Measurements from ENCODE around the gene ZNF787. TPM values are rescaled to one million over a fixed set of nuclear protein-coding genes. Genes with fewer than 3 reads are reported as not detected.
A peak's percentile ranks its signal among the peaks of the same experiment; 100 is the strongest.

The ZNF787 gene
- polyA plus RNA-seq, 2 of the 4 experiments (the other 2 are of a cell fraction) = 12.5 to 35.1 TPM

DNA sequence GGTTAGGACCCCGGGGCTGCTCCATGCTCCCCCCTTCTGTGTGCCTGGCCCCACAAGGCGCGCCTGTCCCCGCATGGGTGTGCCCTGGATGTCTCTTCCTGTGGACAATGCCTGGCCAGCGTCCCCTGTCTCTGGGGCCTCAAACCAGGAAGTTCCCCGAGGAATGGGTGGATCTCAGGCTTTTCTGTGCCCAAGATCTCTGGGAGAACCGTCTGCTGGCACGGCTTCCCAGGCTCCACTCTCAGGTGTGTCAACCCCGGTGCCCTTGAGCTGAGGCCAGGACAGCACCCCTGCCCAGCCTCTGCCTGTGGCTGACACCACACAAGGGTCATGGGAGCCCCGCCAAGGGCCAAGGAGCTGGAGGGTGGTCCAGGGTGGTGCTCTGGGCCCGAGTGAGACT, 35.7 kb upstream of the ZNF787 start:
- no peak for TF ChIP-seq POLR2AphosphoS2 (conservative IDR thresholded peaks at IDR 0.05; ENCODE audit: low read length)
- TF ChIP-seq, protein P1, sequence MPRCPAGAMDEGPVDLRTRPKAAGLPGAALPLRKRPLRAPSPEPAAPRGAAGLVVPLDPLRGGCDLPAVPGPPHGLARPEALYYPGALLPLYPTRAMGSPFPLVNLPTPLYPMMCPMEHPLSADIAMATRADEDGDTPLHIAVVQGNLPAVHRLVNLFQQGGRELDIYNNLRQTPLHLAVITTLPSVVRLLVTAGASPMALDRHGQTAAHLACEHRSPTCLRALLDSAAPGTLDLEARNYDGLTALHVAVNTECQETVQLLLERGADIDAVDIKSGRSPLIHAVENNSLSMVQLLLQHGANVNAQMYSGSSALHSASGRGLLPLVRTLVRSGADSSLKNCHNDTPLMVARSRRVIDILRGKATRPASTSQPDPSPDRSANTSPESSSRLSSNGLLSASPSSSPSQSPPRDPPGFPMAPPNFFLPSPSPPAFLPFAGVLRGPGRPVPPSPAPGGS (IDR thresholded peaks at IDR 0.05) = no peak
- no peak for TF ChIP-seq JUN (IDR thresholded peaks at IDR 0.05)
- TF ChIP-seq, protein P2, sequence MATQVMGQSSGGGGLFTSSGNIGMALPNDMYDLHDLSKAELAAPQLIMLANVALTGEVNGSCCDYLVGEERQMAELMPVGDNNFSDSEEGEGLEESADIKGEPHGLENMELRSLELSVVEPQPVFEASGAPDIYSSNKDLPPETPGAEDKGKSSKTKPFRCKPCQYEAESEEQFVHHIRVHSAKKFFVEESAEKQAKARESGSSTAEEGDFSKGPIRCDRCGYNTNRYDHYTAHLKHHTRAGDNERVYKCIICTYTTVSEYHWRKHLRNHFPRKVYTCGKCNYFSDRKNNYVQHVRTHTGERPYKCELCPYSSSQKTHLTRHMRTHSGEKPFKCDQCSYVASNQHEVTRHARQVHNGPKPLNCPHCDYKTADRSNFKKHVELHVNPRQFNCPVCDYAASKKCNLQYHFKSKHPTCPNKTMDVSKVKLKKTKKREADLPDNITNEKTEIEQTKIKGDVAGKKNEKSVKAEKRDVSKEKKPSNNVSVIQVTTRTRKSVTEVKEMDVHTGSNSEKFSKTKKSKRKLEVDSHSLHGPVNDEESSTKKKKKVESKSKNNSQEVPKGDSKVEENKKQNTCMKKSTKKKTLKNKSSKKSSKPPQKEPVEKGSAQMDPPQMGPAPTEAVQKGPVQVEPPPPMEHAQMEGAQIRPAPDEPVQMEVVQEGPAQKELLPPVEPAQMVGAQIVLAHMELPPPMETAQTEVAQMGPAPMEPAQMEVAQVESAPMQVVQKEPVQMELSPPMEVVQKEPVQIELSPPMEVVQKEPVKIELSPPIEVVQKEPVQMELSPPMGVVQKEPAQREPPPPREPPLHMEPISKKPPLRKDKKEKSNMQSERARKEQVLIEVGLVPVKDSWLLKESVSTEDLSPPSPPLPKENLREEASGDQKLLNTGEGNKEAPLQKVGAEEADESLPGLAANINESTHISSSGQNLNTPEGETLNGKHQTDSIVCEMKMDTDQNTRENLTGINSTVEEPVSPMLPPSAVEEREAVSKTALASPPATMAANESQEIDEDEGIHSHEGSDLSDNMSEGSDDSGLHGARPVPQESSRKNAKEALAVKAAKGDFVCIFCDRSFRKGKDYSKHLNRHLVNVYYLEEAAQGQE (IDR thresholded peaks at IDR 0.05) = no peak
- no peak for TF ChIP-seq KDM1A (IDR thresholded peaks at IDR 0.05; ENCODE audit: low read depth)
- H3K4me2 ChIP-seq = no peak overlapping the region
- ChIA-PET POLR2A (no interaction called here), CTCF (interaction anchor here (1.3 kb wide), 1 partner anchor 14 kb away, joined by 3 read pairs; no protein-coding TSS in a partner anchor)
- ATAC-seq (no peak), FAIRE-seq (no peak), DNase-seq (ENCODE audit: low read depth in 1 of 2, low spot score in 1 of 2) (no peak)
- H3K27ac ChIP-seq = no peak overlapping the region
- H3K4me3 ChIP-seq = no peak overlapping the region
- no peaks in the 10 kb centered on the region for H3K9me3 ChIP-seq
- no peaks in the 10 kb centered on the region for H3K4me1 ChIP-seq
- 87% methylated on average over 10 of the region's 11 CpGs for WGBS (ENCODE audit: missing lambda C conversion rate)

DNA sequence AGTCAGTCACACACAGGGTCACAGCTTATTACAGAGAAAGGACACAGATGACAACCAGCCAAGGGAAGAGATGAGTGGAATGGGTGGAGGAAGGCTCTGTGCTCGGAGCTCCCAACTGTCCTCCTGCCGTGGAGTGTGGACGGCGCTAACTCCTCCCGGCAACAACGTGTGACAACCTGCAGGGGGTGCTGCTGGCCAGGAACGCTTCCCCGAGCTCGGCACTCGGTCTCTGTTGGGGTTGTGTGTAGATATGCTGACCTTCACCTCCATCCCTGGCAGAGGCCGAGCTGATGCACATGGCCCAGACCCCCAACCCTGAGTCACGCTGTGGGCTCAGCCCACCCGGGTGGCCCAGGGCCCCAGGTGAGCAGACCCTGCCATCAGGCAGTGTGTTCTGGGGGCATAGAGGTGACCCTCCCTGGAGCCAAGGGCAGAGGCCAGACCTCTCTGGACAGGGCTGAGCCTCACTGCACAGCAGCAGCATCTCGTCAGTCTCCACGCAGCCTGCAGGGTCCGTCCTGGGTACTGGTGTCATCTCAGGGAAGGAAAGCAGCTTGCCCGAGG, 34.1 kb upstream of the ZNF787 start:
- ATAC-seq (peak; percentile 58 to 81; a peak in 5 of 6 replicates), FAIRE-seq (no peak), DNase-seq (ENCODE audit: low read depth in 1 of 2, low spot score in 1 of 2) (peak; percentile 31 to 36)
- ChIA-PET POLR2A (no interaction called here), CTCF (interaction anchor here (0.5 to 2.3 kb wide), 19 partner anchors 9 to 802 kb away, joined by 3 to 8 read pairs (median 4); partner anchors contain the start of gene GALP)
- WGBS (ENCODE audit: missing lambda C conversion rate) = 77% methylated on average over 17 of the region's 17 CpGs
- TF ChIP-seq RAD21 (conservative IDR thresholded peaks at IDR 0.05 in 1 of 2, IDR thresholded peaks at IDR 0.05 in 1 of 2) (peak in 1 of 2 experiments; percentile 45; a peak in 2 of 5 replicates), MYC (IDR thresholded peaks at IDR 0.05; ENCODE audit: borderline replicate concordance, low read length) (no peak), POLR2AphosphoS2 (conservative IDR thresholded peaks at IDR 0.05; ENCODE audit: low read length) (no peak), SMC3 (IDR thresholded peaks at IDR 0.05) (no peak)
- TF ChIP-seq, protein P3, sequence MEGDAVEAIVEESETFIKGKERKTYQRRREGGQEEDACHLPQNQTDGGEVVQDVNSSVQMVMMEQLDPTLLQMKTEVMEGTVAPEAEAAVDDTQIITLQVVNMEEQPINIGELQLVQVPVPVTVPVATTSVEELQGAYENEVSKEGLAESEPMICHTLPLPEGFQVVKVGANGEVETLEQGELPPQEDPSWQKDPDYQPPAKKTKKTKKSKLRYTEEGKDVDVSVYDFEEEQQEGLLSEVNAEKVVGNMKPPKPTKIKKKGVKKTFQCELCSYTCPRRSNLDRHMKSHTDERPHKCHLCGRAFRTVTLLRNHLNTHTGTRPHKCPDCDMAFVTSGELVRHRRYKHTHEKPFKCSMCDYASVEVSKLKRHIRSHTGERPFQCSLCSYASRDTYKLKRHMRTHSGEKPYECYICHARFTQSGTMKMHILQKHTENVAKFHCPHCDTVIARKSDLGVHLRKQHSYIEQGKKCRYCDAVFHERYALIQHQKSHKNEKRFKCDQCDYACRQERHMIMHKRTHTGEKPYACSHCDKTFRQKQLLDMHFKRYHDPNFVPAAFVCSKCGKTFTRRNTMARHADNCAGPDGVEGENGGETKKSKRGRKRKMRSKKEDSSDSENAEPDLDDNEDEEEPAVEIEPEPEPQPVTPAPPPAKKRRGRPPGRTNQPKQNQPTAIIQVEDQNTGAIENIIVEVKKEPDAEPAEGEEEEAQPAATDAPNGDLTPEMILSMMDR (IDR thresholded peaks at IDR 0.05) = peak; percentile 23; the same call in 2 of the 3 replicates
- Histone ChIP-seq H3K4me3 (no peak overlapping the region), H3K9me3 (no peaks in the 10 kb centered on the region), H3K4me2 (no peak overlapping the region), H3K27ac (no peak overlapping the region), H3K4me1 (no peaks in the 10 kb centered on the region)

DNA sequence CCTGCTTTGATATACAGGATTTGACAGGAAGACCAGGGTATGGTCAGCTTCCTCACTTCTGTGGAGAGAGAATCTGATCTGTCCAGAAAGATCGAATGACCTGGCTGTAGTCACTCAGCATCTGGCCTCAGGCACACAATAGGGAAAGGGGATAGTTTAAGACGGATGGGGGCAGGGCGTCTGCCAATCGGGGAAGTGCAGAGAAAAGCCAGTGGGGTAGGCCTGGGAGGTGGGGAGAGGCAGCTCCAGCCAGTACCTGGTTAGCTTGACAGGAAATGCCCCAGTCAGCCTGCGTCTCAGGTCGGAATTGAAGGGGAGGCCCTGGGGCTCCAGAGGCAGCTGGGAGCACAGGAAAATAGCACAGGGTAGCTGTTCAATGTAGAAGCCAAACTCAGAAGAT, 32.4 kb upstream of the ZNF787 start:
- FAIRE-seq (no peak), DNase-seq (ENCODE audit: low read depth in 1 of 2, low spot score in 1 of 2) (no peak), ATAC-seq (no peak)
- ChIA-PET POLR2A (no interaction called here), CTCF (interaction anchor here (0.7 to 2.3 kb wide), 5 partner anchors 9 to 180 kb away, joined by 3 to 8 read pairs (median 6); no protein-coding TSS in a partner anchor)
- Histone ChIP-seq H3K4me2 (no peak overlapping the region), H3K27ac (no peak overlapping the region), H3K9me3 (no peaks in the 10 kb centered on the region), H3K4me3 (no peak overlapping the region), H3K4me1 (no peaks in the 10 kb centered on the region)
- TF ChIP-seq, protein P4, sequence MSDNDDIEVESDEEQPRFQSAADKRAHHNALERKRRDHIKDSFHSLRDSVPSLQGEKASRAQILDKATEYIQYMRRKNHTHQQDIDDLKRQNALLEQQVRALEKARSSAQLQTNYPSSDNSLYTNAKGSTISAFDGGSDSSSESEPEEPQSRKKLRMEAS (IDR thresholded peaks at IDR 0.05) = no peak
- TF ChIP-seq POLR2AphosphoS2 (conservative IDR thresholded peaks at IDR 0.05; ENCODE audit: low read length) = no peak
- no peak for TF ChIP-seq ESRRA (IDR thresholded peaks at IDR 0.05; ENCODE audit: borderline replicate concordance, low read length)
- TF ChIP-seq TFCP2L1 (CRISPR knock-in tag; IDR thresholded peaks at IDR 0.05) = no peak
- TF ChIP-seq, protein P5, sequence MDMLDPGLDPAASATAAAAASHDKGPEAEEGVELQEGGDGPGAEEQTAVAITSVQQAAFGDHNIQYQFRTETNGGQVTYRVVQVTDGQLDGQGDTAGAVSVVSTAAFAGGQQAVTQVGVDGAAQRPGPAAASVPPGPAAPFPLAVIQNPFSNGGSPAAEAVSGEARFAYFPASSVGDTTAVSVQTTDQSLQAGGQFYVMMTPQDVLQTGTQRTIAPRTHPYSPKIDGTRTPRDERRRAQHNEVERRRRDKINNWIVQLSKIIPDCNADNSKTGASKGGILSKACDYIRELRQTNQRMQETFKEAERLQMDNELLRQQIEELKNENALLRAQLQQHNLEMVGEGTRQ (IDR thresholded peaks at IDR 0.05) = no peak
- TF ChIP-seq JUN (IDR thresholded peaks at IDR 0.05) = no peak
- no peak for TF ChIP-seq CEBPB (IDR thresholded peaks at IDR 0.05)
- TF ChIP-seq JUNB (IDR thresholded peaks at IDR 0.05) = no peak
- no peak for TF ChIP-seq EHMT2 (IDR thresholded peaks at IDR 0.05; ENCODE audit: low read depth)
- TF ChIP-seq MAZ (IDR thresholded peaks at IDR 0.05; ENCODE audit: borderline replicate concordance, low read depth, low read length) = no peak
- WGBS (ENCODE audit: missing lambda C conversion rate) = 85% methylated on average over 6 of the region's 6 CpGs

Data from A549 (cell line).